SK-N-SH (cell line): ENCODE results near the gene CEP78.

Experiments
- JUND ChIP-seq: IDR thresholded peaks from 2 replicates; pipeline ENCODE4 v1.4.0; 2012
- POLR2AphosphoS5 ChIP-seq: IDR thresholded peaks from 2 replicates; pipeline ENCODE4 v1.6.1; 2012; ENCODE audit warnings: low read depth, low read length
- RFX5 ChIP-seq: IDR thresholded peaks from 2 replicates; pipeline ENCODE4 v1.6.1; 2012; ENCODE audit warnings: mild to moderate bottlenecking, improper control_type of control experiment, low read length
- SIN3A ChIP-seq: IDR thresholded peaks from 2 replicates; pipeline ENCODE4 v1.6.1; 2012; ENCODE audit warnings: low read depth, mild to moderate bottlenecking, low read length, moderate library complexity, borderline replicate concordance
- TEAD4 ChIP-seq: IDR thresholded peaks from 2 replicates; pipeline ENCODE4 v1.4.0; 2012; ENCODE audit warnings: mild to moderate bottlenecking, borderline replicate concordance; ENCODE audit not compliant: insufficient read depth
- TF ChIP-seq, protein P1 (sequence below): fragments of 200-600 bp; sonication (generic); IDR thresholded peaks from 2 replicates; pipeline ENCODE4 v1.6.1; 2017; ENCODE audit warnings: antibody characterized with exemption, mild to moderate bottlenecking, moderate library complexity
- TF ChIP-seq, protein P2 (sequence below): IDR thresholded peaks from 2 replicates; pipeline ENCODE4 v1.4.0; 2012; ENCODE audit warnings: low read depth, borderline replicate concordance
- TF ChIP-seq, protein P3 (sequence below): IDR thresholded peaks from 2 replicates; pipeline ENCODE4 v1.6.1; 2012; ENCODE audit warnings: mild to moderate bottlenecking, low read depth, low read length, moderate library complexity

DNA sequence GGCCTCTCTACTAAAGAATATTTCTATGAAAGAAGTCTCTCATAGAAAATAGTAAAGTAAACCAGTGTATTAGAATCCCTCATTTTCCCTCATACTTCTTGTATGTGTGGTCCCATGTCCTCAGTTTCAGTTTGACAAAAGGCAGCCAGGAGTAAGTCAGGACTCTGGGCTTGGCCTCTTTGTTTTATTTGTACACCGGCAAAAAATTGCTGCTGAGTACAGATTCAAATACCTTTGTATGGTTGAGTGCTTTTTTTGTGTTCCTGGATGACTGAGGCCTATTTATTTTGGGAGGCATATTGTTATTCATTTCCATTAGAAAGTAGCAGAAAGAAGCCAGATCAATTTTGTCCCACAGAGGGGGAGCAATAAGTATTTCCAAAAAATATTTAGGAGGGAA is 47.3 kb upstream of the CEP78 start:
- TF ChIP-seq, protein P1, sequence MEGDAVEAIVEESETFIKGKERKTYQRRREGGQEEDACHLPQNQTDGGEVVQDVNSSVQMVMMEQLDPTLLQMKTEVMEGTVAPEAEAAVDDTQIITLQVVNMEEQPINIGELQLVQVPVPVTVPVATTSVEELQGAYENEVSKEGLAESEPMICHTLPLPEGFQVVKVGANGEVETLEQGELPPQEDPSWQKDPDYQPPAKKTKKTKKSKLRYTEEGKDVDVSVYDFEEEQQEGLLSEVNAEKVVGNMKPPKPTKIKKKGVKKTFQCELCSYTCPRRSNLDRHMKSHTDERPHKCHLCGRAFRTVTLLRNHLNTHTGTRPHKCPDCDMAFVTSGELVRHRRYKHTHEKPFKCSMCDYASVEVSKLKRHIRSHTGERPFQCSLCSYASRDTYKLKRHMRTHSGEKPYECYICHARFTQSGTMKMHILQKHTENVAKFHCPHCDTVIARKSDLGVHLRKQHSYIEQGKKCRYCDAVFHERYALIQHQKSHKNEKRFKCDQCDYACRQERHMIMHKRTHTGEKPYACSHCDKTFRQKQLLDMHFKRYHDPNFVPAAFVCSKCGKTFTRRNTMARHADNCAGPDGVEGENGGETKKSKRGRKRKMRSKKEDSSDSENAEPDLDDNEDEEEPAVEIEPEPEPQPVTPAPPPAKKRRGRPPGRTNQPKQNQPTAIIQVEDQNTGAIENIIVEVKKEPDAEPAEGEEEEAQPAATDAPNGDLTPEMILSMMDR, result no peak
- TF ChIP-seq, protein P2, sequence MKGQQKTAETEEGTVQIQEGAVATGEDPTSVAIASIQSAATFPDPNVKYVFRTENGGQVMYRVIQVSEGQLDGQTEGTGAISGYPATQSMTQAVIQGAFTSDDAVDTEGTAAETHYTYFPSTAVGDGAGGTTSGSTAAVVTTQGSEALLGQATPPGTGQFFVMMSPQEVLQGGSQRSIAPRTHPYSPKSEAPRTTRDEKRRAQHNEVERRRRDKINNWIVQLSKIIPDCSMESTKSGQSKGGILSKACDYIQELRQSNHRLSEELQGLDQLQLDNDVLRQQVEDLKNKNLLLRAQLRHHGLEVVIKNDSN, result no peak
- TF ChIP-seq JUND (no peak), SIN3A (no peak), RFX5 (no peak), TEAD4 (no peak), POLR2AphosphoS5 (no peak)
- TF ChIP-seq, protein P3, sequence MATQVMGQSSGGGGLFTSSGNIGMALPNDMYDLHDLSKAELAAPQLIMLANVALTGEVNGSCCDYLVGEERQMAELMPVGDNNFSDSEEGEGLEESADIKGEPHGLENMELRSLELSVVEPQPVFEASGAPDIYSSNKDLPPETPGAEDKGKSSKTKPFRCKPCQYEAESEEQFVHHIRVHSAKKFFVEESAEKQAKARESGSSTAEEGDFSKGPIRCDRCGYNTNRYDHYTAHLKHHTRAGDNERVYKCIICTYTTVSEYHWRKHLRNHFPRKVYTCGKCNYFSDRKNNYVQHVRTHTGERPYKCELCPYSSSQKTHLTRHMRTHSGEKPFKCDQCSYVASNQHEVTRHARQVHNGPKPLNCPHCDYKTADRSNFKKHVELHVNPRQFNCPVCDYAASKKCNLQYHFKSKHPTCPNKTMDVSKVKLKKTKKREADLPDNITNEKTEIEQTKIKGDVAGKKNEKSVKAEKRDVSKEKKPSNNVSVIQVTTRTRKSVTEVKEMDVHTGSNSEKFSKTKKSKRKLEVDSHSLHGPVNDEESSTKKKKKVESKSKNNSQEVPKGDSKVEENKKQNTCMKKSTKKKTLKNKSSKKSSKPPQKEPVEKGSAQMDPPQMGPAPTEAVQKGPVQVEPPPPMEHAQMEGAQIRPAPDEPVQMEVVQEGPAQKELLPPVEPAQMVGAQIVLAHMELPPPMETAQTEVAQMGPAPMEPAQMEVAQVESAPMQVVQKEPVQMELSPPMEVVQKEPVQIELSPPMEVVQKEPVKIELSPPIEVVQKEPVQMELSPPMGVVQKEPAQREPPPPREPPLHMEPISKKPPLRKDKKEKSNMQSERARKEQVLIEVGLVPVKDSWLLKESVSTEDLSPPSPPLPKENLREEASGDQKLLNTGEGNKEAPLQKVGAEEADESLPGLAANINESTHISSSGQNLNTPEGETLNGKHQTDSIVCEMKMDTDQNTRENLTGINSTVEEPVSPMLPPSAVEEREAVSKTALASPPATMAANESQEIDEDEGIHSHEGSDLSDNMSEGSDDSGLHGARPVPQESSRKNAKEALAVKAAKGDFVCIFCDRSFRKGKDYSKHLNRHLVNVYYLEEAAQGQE, result no peak
